Activated CD8-positive, alpha-beta memory T cell treated with anti-CD3 and anti-CD28 coated beads, Interleukin-2, amount 50 U/mL, for 24 hours (primary cell): ENCODE data around the gene PPM1D.
A peak's percentile ranks its signal among the peaks of the same experiment; 100 is the strongest.
"Not testable (repeated sequence)": the region's sequence is repeated elsewhere in the genome, so short reads cannot be mapped to it uniquely, and the experiment has no call there.

ENCODE experiments used
- DNase-seq: peaks from one replicate; pipeline ENCODE4 v3.0.0-alpha.2; 2020; ENCODE audit errors: extremely low read depth

The PPM1D gene

DNA sequence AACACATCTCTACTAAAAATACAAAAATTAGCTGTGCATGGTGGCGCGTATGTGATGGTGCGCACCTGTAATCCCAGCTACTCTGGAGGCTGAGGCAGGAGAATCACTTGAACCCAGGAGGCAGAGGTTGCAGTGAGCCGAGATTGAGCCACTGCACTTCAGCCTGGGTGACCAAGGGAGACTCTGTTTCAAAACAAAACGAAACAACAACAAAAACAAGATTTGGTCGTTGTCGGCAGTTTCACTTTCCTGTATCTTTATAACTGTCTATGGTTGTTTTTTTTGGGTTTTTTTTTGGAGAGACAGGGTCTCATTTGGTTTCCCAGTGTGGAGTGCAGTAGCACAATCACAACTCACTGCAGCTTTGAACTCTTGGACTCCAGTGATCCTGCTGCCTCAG, 68.7 kb downstream of the PPM1D start:
- not testable (repeated sequence) for DNase-seq

DNA sequence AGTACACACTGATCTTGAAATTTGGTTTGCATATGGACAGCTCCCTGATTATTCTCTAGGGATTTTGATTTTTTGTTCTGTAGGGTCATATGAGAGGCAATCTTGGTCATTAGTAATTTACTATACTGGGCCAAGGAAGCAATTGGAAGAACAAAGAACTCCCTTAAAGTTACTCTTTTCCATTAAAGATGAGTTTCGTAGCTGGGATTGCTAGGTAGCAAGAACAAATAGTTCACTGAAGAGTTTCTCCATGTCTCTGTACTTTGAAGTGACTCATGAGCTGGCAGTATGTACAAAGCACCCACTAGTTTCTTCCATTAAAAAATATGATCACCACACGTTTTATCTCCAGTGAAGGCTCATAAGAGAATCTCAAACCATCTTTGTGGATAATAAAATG, 71.5 kb downstream of the PPM1D start:
- DNase-seq = no peak

DNA sequence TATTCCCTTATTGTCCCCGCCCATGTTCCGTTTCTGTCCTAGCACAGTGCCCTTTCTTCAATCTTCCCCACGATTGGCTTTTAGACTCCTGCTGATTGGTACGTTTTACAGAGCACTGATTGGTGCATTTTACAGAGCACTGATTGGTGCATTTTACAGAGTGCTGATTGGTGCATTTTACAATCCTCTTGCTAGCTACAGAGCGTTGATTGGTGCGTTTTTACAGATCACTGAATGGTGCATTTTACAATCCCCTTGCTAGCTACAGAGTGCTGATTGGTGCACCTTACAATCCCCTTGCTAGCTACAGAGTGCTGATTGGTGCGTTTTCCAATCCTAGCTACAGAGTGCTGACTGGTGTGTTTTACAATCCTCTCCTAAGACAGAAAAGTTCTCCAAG, 74.6 kb downstream of the PPM1D start:
- DNase-seq = not testable (repeated sequence)

DNA sequence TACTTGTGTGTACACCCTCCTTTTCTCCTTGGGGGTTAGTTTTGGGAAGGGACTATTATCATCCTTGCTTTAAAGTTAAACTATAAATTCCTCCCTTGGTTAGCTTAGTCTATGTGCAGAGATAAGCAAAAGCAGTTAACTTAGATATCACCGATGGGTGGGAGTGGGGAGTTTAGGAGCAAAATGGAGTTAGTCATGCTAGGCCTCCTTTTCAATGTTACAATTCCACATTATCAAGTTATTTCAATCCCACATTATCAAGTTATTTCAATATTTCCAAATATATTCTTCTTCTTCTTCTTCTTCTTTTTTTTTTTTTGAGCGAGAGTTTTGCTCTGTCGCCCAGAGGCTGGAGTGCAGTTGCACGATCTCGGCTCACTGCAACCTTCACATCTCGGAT, 76.0 kb downstream of the PPM1D start:
- no peak for DNase-seq

DNA sequence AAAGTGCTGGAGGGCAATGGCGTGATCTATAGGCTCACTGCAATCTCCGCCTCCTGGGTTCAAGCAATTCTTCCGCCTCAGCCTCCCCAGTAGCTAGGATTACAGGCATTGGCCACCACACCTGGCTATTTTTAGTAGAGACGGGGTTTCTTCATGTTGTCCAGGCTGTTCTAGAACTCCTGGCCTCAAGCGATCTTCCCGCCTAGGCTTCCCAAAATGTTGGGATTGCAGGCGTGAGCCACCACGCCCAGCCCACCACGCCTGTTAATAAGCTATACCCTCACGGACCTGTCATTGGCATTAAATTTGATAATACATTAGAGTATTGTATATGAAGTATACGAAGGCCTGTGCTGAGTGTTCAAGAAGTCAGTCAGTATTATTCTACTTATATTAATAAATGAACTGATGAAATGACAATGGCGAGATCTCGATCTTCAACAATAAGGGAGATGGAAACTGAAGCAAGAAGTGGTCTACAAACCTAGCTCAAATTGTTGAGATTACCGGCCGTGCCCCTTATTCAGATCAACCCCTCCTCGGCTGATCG, 76.8 kb downstream of the PPM1D start:
- DNase-seq = no peak

DNA sequence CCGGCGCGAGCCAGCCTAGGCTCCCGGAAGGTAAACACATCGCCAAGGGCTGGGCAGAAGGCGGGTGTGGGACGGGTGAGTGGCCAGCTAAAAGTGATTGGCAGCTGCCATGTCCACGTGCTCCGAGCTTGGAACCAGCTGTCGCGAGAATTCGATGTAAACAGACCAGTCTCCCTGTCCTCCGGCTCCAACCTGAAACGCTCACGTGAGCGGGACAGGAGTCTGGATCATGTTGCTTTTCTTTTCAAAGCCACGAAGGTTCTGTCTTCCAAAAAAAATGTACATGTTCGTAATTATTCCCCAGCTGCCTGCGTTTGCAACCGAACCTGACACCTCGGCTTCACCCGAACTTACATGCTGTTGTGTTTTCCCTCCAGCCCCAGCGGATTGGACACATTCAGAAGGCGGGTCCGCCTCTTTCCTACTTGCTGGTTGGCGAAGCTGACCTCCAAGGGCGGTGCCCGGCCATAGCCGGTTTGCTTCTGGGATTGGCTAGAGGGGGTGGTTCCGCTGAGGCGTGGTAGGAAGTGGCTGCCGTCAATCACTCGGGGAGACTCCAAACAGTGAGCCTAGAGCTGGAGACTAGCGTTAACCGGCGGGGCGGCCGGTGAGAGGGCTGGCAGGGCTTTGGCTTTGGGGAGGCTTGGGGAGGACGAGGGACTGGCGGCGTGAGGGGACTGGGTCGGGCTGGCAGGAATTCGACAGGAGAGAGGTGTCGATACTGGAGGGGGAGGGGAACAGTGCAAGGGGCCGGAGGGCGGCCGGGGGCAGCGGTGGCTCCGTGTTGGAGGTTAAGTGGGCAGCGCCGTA, 77.5 kb downstream of the PPM1D start, which contains the start of gene BCAS3:
TSS of gene BCAS3 (plus strand) at position 544 of the 810 bp plus-strand sequence.
- DNase-seq = peak; percentile 93

DNA sequence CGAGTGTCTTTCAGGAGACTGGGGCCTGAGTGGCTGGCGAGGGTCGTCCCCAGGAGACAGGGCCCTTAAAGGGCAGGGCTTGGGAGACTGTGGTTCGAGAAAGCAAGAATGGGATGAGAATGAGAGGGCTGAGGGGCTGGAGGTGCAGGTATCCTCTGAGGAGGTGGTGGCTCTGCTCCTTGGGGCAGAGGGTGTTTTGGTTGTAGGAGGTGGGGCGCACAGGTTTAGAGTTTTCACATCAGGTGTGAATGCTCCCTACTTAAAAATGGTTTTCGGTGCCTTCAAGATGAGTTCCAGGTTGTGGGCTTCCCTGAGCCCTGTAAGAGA, 78.1 kb downstream of the PPM1D start:
- no peak for DNase-seq

DNA sequence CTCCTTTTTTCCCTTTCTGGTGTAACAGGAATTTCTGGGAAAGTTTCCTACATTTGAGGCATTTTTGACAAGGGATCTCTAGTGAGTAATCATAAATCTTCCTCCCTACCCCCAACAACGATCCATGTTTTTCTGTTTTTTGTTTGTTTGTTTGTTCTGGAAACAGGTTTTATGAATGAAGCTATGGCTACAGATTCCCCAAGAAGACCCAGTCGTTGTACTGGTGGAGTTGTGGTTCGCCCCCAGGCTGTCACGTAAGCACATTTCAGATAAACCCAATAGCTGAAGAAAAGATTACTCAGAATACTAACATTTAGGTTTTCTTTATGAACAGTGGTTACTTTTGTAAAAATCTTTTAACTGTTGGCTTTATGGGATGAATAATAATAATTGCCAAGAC, 79.3 kb downstream of the PPM1D start:
- DNase-seq = no peak

DNA sequence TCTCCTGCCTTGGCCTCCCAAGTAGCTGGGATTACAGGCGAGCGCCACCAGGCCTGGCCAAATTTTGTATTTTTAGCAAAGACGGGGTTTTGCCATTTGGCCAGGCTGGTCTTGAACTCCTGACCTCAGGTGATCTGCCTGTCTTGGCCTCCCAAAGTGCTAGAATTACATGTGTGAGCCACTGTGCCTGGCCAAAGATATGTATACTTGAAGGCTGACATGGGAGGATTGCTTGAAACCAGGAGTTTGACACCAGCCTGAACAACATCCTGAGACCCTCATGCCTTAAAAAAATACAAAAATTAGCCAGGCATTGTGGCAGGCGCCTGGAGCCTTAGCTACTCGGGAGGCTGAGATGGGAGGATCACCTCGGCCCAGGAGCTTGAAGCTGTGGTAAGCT, 80.8 kb downstream of the PPM1D start:
- DNase-seq = no peak

DNA sequence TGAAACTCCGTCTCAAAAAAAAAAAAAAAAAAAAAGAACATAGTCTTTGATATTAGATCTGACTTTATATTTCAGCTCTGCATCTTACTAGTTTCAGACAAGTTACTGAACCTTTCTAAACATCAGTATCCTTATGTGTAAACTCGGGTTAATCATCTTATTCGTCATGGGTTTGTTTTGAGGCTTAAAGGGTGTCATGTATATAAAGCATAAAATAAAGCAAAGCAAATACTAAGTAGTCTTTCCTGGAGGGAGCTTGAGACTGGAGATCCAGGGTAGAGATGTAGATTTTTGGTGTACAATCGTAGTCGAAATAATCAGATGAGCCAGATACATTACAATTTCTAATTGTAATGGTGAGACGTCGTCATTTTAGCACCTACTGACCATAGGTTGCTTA, 85.4 kb downstream of the PPM1D start:
- no peak for DNase-seq

DNA sequence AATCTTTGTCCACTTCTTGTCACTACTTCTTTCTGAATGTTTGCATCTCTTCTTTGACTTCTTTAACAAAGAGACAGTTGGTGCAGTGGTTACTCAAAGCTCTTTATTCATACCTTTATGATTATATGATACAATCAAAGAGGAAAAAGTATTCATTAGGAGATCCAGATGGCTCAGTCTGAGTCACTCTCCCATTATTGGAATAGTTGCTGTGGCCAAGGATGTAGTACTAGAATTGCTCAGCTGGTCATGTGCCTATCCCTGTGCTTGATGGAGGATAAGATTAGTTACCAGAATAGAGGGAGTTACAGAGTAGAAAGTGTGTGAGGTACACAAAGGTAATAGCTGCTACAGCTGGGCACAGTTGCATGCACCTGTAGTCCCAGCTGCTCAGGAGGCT, 96.0 kb downstream of the PPM1D start:
- no peak for DNase-seq

DNA sequence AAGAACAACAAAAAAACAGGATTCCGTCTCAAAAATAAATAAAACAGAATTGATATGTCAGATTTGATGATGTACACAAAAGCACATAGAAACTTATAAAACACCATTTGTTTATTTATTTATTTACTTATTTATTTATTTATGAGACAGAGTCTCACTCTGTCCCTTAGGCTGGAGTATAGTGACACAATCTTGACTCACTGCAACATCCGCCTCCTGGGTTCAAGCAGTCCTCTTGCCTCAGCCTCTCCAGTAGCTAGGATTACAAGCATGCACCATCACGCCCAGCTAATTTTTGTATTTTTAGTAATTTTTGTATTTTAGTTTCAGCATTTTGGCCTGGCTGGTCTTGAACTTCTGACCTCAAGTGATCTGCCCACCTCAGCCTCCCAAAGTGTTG, 99.1 kb downstream of the PPM1D start:
- no peak for DNase-seq

DNA sequence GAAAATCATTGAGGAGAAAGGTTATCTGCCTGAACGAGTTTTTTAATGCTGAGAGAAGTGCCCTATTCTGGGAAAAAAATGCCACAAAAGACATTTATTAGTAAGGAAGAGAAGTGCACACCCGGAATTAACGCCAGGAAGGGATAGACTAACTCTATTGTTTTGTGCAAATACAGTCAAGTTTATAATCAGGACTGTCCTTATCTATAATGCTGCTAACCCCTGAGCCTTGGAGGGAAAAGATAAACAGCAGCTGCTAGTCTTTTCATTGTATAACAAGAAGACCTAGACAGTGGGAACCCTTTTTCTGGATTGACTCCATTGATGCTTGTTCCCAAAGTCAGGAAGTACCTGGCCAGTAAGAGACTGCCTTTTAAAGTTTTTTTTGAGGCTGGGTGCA, 104.2 kb downstream of the PPM1D start:
- no peak for DNase-seq

DNA sequence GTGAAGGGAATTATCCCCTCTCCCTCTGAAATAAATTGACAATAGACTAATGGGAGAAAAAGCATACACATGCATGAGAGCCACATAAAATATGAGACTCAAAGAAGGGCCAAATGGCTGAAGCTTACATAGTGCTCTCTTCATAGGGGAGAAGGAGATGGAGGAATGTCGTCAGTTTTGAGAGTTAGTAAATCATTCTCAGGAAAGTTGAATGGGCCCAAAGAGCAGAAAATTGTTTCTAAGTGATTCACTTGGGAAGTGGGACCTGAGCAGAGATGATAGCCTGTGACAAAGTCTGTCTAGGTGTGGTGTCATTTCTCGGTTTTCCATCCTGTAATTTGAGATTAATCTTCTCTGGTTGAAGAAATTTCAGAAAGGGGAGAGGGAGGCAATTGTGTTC, 112.7 kb downstream of the PPM1D start:
- no peak for DNase-seq

DNA sequence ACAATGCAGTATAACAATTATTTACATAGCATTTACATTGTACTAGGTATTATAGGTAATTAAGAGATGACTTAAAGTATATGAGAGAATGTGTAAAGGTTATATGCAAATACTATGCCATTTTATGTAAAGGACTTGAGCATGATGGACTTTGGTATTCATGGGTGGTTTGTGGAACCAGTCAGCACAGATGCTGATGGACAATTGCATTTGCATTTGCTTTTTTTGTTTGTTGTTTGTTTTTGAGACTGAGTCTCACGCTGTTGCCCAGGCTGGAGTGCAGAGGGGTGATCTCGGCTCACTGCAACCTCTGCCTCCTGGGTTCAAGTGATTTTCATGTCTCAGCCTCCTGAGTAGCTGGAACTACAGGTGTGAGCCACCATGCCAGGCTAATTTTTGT, 113.6 kb downstream of the PPM1D start:
- DNase-seq = no peak
